Measurements from ENCODE around the gene ZNF467.

- TF ChIP-seq, protein P1, sequence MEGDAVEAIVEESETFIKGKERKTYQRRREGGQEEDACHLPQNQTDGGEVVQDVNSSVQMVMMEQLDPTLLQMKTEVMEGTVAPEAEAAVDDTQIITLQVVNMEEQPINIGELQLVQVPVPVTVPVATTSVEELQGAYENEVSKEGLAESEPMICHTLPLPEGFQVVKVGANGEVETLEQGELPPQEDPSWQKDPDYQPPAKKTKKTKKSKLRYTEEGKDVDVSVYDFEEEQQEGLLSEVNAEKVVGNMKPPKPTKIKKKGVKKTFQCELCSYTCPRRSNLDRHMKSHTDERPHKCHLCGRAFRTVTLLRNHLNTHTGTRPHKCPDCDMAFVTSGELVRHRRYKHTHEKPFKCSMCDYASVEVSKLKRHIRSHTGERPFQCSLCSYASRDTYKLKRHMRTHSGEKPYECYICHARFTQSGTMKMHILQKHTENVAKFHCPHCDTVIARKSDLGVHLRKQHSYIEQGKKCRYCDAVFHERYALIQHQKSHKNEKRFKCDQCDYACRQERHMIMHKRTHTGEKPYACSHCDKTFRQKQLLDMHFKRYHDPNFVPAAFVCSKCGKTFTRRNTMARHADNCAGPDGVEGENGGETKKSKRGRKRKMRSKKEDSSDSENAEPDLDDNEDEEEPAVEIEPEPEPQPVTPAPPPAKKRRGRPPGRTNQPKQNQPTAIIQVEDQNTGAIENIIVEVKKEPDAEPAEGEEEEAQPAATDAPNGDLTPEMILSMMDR (IDR thresholded peaks at IDR 0.05), result no peak
- TF ChIP-seq POLR2A (IDR thresholded peaks at IDR 0.05), result no peak
- TF ChIP-seq EP300 (IDR thresholded peaks at IDR 0.05), result no peak
These were observed 46.1 kb downstream of the ZNF467 start for GRCh38 chr7:149727053-149727898.

Data from ovary (tissue), 3 donors.